Measurements from ENCODE around the gene SLC2A5. TPM values are rescaled to one million over a fixed set of nuclear protein-coding genes. Genes with fewer than 3 reads are reported as not detected.

Gene SLC2A5
- total RNA-seq, 1 experiment from 2014 or later: not detected

GRCh38 chr1:9039761-9040658 lies 29.4 kb downstream of the SLC2A5 start:
- H3K4me1 ChIP-seq (ENCODE audit: insufficient read depth, low read length, poor library complexity, severe bottlenecking): no peaks in the 10 kb centered on the region
- CTCF ChIA-PET: interaction anchor here (1.0 kb wide), 1 partner anchor 35 kb away, joined by 5 read pairs; no protein-coding TSS in a partner anchor

DNA sequence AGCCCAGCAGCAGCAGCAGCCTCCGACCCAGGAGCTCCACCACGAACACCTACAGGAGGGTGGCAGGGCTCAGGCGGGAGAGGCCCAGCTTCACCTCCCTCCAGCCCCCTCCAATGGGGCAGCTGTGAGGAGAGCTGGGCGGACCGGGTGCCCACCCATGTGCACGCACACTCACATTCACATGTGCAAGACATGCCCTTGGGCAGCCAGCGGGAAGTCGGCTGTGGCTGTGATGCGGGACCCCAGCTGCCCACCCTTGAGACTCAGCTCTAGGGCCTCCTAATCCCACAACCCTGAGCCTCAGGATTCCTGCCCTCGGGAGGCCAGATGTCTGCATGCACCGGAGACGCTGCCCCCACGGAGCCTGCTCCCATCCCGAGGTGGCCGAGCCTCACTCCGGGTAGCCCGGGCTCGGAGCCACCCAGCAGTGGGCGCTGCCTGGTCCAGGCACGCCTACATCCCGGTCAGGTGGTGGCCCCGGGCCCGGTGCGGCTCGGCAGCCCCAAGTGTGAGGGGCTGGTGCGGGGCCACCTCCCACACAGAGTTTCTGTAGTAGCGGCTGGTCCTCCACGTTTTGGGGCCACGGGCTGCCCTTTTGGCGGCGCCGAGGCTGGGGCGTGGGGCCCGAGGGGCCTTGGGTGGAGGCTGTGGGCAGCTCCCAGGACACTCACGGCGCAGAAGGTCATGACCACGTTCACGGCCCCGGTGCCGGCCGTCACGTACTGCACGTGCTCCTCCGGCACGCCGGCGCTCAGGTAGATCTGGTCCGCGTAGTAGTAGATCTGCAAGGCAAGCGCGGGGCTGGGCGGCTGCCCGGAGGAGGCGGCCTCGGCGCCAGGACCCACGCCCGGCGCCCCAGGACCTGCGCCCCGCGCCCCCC lies 30.3 kb downstream of the SLC2A5 start:
- Histone ChIP-seq H3K27me3 (replicated peaks; ENCODE audit: insufficient read depth, low read depth, low read length, poor library complexity) (peaks cover 25% of the 10 kb centered on the region), H3K36me3 (ENCODE audit: insufficient read depth, low read length, poor library complexity, severe bottlenecking) (no peaks in the 10 kb centered on the region), H3K9me3 (ENCODE audit: low read depth, low read length, poor library complexity, severe bottlenecking) (no peaks in the 10 kb centered on the region), H3K27ac (ENCODE audit: low read depth, low read length, poor library complexity, severe bottlenecking) (no peak overlapping the region), H3K4me3 (ENCODE audit: low read depth, low read length, poor library complexity, severe bottlenecking) (no peak overlapping the region), H3K4me1 (ENCODE audit: insufficient read depth, low read length, poor library complexity, severe bottlenecking) (no peaks in the 10 kb centered on the region)
- intact Hi-C loops (cut with micrococcal nuclease; ENCODE audit: unreplicated experiment): no loop called here
- BruUV-seq (replicated peaks): no TSS peak
- TF ChIP-seq EZH2 (IDR thresholded peaks at IDR 0.05; ENCODE audit: borderline replicate concordance, low read depth, low read length, poor library complexity, severe bottlenecking): no peak
- TF ChIP-seq, protein P1, sequence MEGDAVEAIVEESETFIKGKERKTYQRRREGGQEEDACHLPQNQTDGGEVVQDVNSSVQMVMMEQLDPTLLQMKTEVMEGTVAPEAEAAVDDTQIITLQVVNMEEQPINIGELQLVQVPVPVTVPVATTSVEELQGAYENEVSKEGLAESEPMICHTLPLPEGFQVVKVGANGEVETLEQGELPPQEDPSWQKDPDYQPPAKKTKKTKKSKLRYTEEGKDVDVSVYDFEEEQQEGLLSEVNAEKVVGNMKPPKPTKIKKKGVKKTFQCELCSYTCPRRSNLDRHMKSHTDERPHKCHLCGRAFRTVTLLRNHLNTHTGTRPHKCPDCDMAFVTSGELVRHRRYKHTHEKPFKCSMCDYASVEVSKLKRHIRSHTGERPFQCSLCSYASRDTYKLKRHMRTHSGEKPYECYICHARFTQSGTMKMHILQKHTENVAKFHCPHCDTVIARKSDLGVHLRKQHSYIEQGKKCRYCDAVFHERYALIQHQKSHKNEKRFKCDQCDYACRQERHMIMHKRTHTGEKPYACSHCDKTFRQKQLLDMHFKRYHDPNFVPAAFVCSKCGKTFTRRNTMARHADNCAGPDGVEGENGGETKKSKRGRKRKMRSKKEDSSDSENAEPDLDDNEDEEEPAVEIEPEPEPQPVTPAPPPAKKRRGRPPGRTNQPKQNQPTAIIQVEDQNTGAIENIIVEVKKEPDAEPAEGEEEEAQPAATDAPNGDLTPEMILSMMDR (conservative IDR thresholded peaks at IDR 0.05; ENCODE audit: low read depth, low read length): no peak
- ChIA-PET POLR2A (ENCODE audit: low non-redundant PET) (interaction anchor here (0.6 kb wide), 1 partner anchor 211 kb away, joined by 13 read pairs; no protein-coding TSS in a partner anchor), CTCF (interaction anchor here (1.0 kb wide), 1 partner anchor 34 kb away, joined by 5 read pairs; no protein-coding TSS in a partner anchor)
- DNase-seq (ENCODE audit: low spot score): no peak

More at GRCh38 chr1:9039761-9040658, 29.4 kb downstream of the SLC2A5 start:
- H3K27me3 ChIP-seq (replicated peaks; ENCODE audit: insufficient read depth, low read depth, low read length, poor library complexity): peaks cover 25% of the 10 kb centered on the region
- no peaks in the 10 kb centered on the region for H3K9me3 ChIP-seq (ENCODE audit: low read depth, low read length, poor library complexity, severe bottlenecking)
- TF ChIP-seq EZH2 (IDR thresholded peaks at IDR 0.05; ENCODE audit: borderline replicate concordance, low read depth, low read length, poor library complexity, severe bottlenecking): no peak
- TF ChIP-seq, protein P1 (conservative IDR thresholded peaks at IDR 0.05; ENCODE audit: low read depth, low read length): no peak
- POLR2A ChIA-PET (ENCODE audit: low non-redundant PET): interaction anchor here (0.6 kb wide), 1 partner anchor 210 kb away, joined by 13 read pairs; no protein-coding TSS in a partner anchor
- no peak overlapping the region for H3K4me3 ChIP-seq (ENCODE audit: low read depth, low read length, poor library complexity, severe bottlenecking)
- intact Hi-C loops (cut with micrococcal nuclease; ENCODE audit: unreplicated experiment): no loop called here
- DNase-seq (ENCODE audit: low spot score): no peak
- no peak overlapping the region for H3K27ac ChIP-seq (ENCODE audit: low read depth, low read length, poor library complexity, severe bottlenecking)
- H3K36me3 ChIP-seq (ENCODE audit: insufficient read depth, low read length, poor library complexity, severe bottlenecking): no peaks in the 10 kb centered on the region
- no TSS peak for BruUV-seq (replicated peaks)

DNA sequence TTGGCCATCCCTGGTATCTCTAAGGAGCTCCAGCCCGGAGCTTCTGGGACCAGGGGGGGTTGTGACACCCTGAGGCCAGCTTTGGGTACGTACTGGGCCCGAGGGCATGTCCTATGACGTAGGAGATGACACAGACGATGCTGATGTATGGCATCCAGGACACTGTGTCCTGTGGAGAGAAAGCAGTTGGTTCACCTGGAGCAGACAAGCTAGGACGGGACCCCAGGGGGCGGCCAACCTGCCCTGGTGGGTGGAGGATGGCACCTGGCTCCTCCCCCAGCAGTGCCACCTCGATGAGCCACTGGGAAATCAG lies 31.1 kb downstream of the SLC2A5 start:
- TF ChIP-seq EZH2 (IDR thresholded peaks at IDR 0.05; ENCODE audit: borderline replicate concordance, low read depth, low read length, poor library complexity, severe bottlenecking): no peak
- TF ChIP-seq, protein P1 (conservative IDR thresholded peaks at IDR 0.05; ENCODE audit: low read depth, low read length): no peak
- ChIA-PET POLR2A (ENCODE audit: low non-redundant PET) (no interaction called here), CTCF (no interaction called here)
- peaks cover 25% of the 10 kb centered on the region for H3K27me3 ChIP-seq (replicated peaks; ENCODE audit: insufficient read depth, low read depth, low read length, poor library complexity)
- H3K4me1 ChIP-seq (ENCODE audit: insufficient read depth, low read length, poor library complexity, severe bottlenecking): no peaks in the 10 kb centered on the region
- H3K36me3 ChIP-seq (ENCODE audit: insufficient read depth, low read length, poor library complexity, severe bottlenecking): no peaks in the 10 kb centered on the region
- DNase-seq (ENCODE audit: low spot score): no peak
- H3K9me3 ChIP-seq (ENCODE audit: low read depth, low read length, poor library complexity, severe bottlenecking): no peaks in the 10 kb centered on the region
- H3K27ac ChIP-seq (ENCODE audit: low read depth, low read length, poor library complexity, severe bottlenecking): no peak overlapping the region
- H3K4me3 ChIP-seq (ENCODE audit: low read depth, low read length, poor library complexity, severe bottlenecking): no peak overlapping the region
- no TSS peak for BruUV-seq (replicated peaks)
- intact Hi-C loops (cut with micrococcal nuclease; ENCODE audit: unreplicated experiment): no loop called here

Data from A673 (cell line).